ENCODE results near the gene LCTL. TPM values are rescaled to one million over a fixed set of nuclear protein-coding genes. Genes with fewer than 3 reads are reported as not detected.

Gene LCTL
- total RNA-seq, 2 experiments from 2014 or later = not detected

- Mint-ChIP-seq H3K27ac (no peak overlapping the region), H3K9me3 (no peaks in the 10 kb centered on the region), H3K4me1 (ENCODE audit: low read depth) (no peaks in the 10 kb centered on the region), H3K27me3 (no peaks in the 10 kb centered on the region), H3K4me3 (no peak overlapping the region), H3K36me3 (ENCODE audit: low read depth) (no peaks in the 10 kb centered on the region)
- TF ChIP-seq, protein P1, sequence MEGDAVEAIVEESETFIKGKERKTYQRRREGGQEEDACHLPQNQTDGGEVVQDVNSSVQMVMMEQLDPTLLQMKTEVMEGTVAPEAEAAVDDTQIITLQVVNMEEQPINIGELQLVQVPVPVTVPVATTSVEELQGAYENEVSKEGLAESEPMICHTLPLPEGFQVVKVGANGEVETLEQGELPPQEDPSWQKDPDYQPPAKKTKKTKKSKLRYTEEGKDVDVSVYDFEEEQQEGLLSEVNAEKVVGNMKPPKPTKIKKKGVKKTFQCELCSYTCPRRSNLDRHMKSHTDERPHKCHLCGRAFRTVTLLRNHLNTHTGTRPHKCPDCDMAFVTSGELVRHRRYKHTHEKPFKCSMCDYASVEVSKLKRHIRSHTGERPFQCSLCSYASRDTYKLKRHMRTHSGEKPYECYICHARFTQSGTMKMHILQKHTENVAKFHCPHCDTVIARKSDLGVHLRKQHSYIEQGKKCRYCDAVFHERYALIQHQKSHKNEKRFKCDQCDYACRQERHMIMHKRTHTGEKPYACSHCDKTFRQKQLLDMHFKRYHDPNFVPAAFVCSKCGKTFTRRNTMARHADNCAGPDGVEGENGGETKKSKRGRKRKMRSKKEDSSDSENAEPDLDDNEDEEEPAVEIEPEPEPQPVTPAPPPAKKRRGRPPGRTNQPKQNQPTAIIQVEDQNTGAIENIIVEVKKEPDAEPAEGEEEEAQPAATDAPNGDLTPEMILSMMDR (IDR thresholded peaks at IDR 0.05) = no peak
- ChIA-PET POLR2A (no interaction called here), CTCF (no interaction called here)
- DNase-seq (no peak), ATAC-seq (no peak)
- intact Hi-C loops (cut with micrococcal nuclease) = no loop called here
Measured at GRCh38 chr15:66563566-66564110, 2.2 kb downstream of the LCTL start.

GRCh38 chr15:66563126-66563525 is 2.7 kb downstream of the LCTL start:
- Mint-ChIP-seq H3K27me3 (no peaks in the 10 kb centered on the region), H3K4me3 (no peak overlapping the region), H3K36me3 (ENCODE audit: low read depth) (no peaks in the 10 kb centered on the region), H3K4me1 (ENCODE audit: low read depth) (no peaks in the 10 kb centered on the region), H3K9me3 (no peaks in the 10 kb centered on the region), H3K27ac (no peak overlapping the region)
- POLR2A ChIA-PET = no interaction called here
- CTCF ChIA-PET = no interaction called here
- TF ChIP-seq, protein P1 (IDR thresholded peaks at IDR 0.05) = no peak
- DNase-seq = no peak
- intact Hi-C loops (cut with micrococcal nuclease) = no loop called here
- no peak for ATAC-seq

GRCh38 chr15:66560856-66561525 is 4.8 kb downstream of the LCTL start:
- ATAC-seq (no peak), DNase-seq (no peak)
- no peaks in the 10 kb centered on the region for H3K27me3 Mint-ChIP-seq
- intact Hi-C loops (cut with micrococcal nuclease) = no loop called here
- no peaks in the 10 kb centered on the region for H3K36me3 Mint-ChIP-seq (ENCODE audit: low read depth)
- TF ChIP-seq, protein P1 (IDR thresholded peaks at IDR 0.05) = no peak
- CTCF ChIA-PET = interaction anchor here (1.4 kb wide), 1 partner anchor 291 kb away, joined by 3 read pairs; no protein-coding TSS in a partner anchor
- no peaks in the 10 kb centered on the region for H3K4me1 Mint-ChIP-seq (ENCODE audit: low read depth)
- H3K9me3 Mint-ChIP-seq = no peaks in the 10 kb centered on the region
- POLR2A ChIA-PET = no interaction called here
- H3K4me3 Mint-ChIP-seq = no peak overlapping the region
- no peak overlapping the region for H3K27ac Mint-ChIP-seq

DNA sequence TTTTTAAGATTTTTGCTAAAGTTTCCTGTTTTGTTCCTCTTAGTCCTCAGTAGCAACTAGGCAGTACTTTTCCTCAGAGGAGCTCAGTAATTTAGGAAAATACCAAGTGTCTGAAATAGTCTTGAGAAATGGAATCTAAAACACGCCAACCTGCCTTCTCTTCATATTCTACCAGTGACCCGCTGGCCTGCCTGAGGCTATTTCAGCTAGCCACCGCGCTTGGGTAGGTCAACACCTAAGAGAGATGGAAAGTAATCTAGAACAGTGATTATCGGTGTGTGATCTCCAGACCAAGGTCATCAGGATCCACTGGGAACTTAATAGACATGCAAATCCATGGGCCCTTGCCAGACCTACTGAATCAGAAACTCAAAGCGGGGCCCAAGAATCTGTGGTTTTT is 7.5 kb downstream of the LCTL start:
- Mint-ChIP-seq H3K27ac (no peak overlapping the region), H3K27me3 (no peaks in the 10 kb centered on the region), H3K4me1 (ENCODE audit: low read depth) (no peaks in the 10 kb centered on the region), H3K4me3 (no peak overlapping the region), H3K9me3 (peaks cover 4% of the 10 kb centered on the region), H3K36me3 (ENCODE audit: low read depth) (peaks cover 9% of the 10 kb centered on the region)
- CTCF ChIA-PET = no interaction called here
- DNase-seq (no peak), ATAC-seq (no peak)
- TF ChIP-seq, protein P1 (IDR thresholded peaks at IDR 0.05) = no peak
- intact Hi-C loops (cut with micrococcal nuclease) = no loop called here
- POLR2A ChIA-PET = no interaction called here

GRCh38 chr15:66555685-66556084 is 10.1 kb downstream of the LCTL start:
- Mint-ChIP-seq H3K4me1 (ENCODE audit: low read depth) (peaks cover 2% of the 10 kb centered on the region), H3K9me3 (peaks cover 4% of the 10 kb centered on the region), H3K27me3 (no peaks in the 10 kb centered on the region), H3K27ac (no peak overlapping the region), H3K36me3 (ENCODE audit: low read depth) (peaks cover 18% of the 10 kb centered on the region), H3K4me3 (no peak overlapping the region)
- ATAC-seq (no peak), DNase-seq (no peak)
- intact Hi-C loops (cut with micrococcal nuclease) = no loop called here
- CTCF ChIA-PET = interaction anchor here (1.3 kb wide), 1 partner anchor 12 kb away, joined by 3 read pairs; no protein-coding TSS in a partner anchor
- POLR2A ChIA-PET = interaction anchor here (0.6 kb wide), 1 partner anchor 50 kb away, joined by 3 read pairs; no protein-coding TSS in a partner anchor
- TF ChIP-seq, protein P1 (IDR thresholded peaks at IDR 0.05) = no peak

Data from activated CD8-positive, alpha-beta T cell treated with anti-CD3 and anti-CD28 coated beads for 36 hours (primary cell).